Fibroblast of lung (primary cell): Measurements from ENCODE around the gene TMPRSS3. TPM values are rescaled to one million over a fixed set of nuclear protein-coding genes. Genes with fewer than 3 reads are reported as not detected.

ENCODE experiments used
- DNase-seq, 2 donors: peaks; one replicate each; pipeline versions ENCODE4 v3.0.0 to v3.0.0-alpha.2; 2010; ENCODE audit warnings: low read depth in 2 of 2
- H2AFZ ChIP-seq: 2 replicates; pipeline ENCODE4 v1.5.1; 2012; ENCODE audit warnings: low read length, control low read depth, inconsistent platforms
- H3K27ac ChIP-seq: 2 replicates; pipeline ENCODE4 v1.5.1; 2011; ENCODE audit warnings: low read length, control low read depth; ENCODE audit not compliant: insufficient read depth
- H3K27me3 ChIP-seq: 2 replicates; pipeline ENCODE4 v1.5.1; 2011; ENCODE audit warnings: mild to moderate bottlenecking, low read length; ENCODE audit not compliant: control insufficient read depth, insufficient read depth
- H3K36me3 ChIP-seq: 2 replicates; pipeline ENCODE4 v1.5.1; 2011; ENCODE audit warnings: low read length; ENCODE audit not compliant: control insufficient read depth, insufficient read depth
- H3K4me1 ChIP-seq: 2 replicates; pipeline ENCODE4 v1.5.1; 2011; ENCODE audit warnings: low read length; ENCODE audit not compliant: control insufficient read depth, insufficient read depth; ENCODE audit errors: extremely low read depth
- H3K4me2 ChIP-seq: 2 replicates; pipeline ENCODE4 v1.5.1; 2011; ENCODE audit warnings: low read length, control low read depth; ENCODE audit not compliant: insufficient read depth; ENCODE audit errors: extremely low read depth
- H3K4me3 ChIP-seq, 4 experiments: fragments of 200-600 bp in 1 of 4; sonication (generic) in 1 of 4; replicated peaks in 1 of 4; 2 replicates each; pipeline ENCODE4 v1.5.1; 2011 to 2016; ENCODE audit warnings: low read length in 4 of 4, low read depth in 3 of 4, mild to moderate bottlenecking in 3 of 4, control low read depth in 2 of 4, inconsistent platforms in 1 of 4, mixed read lengths in 1 of 4; ENCODE audit not compliant: insufficient read depth in 1 of 4; ENCODE audit errors: control extremely low read depth in 1 of 4
- H3K79me2 ChIP-seq: 2 replicates; pipeline ENCODE4 v1.5.1; 2012; ENCODE audit warnings: mild to moderate bottlenecking, low read length, inconsistent platforms; ENCODE audit not compliant: control insufficient read depth, insufficient read depth
- H3K9ac ChIP-seq: 2 replicates; pipeline ENCODE4 v1.5.1; 2011; ENCODE audit warnings: mild to moderate bottlenecking, low read length, control low read depth; ENCODE audit not compliant: insufficient read depth
- H3K9me3 ChIP-seq: 2 replicates; pipeline ENCODE4 v1.5.1; 2012; ENCODE audit warnings: low read depth, low read length; ENCODE audit not compliant: control insufficient read depth, insufficient read depth
- H4K20me1 ChIP-seq: 2 replicates; pipeline ENCODE4 v1.5.1; 2011; ENCODE audit warnings: low read length; ENCODE audit not compliant: control insufficient read depth, insufficient read depth; ENCODE audit errors: extremely low read depth
- CTCF ChIP-seq, 2 donors: IDR thresholded peaks in 1 of 2; conservative IDR thresholded peaks in 1 of 2; 1 replicate in 1 of 2; 2 replicates in 1 of 2; pipeline ENCODE4 v1.5.1; 2011 to 2012; ENCODE audit warnings: low read length in 2 of 2, control low read depth in 1 of 2, inconsistent platforms in 1 of 2, low read depth in 1 of 2, mild to moderate bottlenecking in 1 of 2
- EZH2 ChIP-seq: IDR thresholded peaks from 2 replicates; pipeline ENCODE4 v1.5.1; 2012; ENCODE audit warnings: low read length, control low read depth, mild to moderate bottlenecking; ENCODE audit errors: missing control alignments
- polyA plus RNA-seq, 2 donors: library from polyadenylated mRNA; depleted of rRNA in 1 of 2; stranded (reverse) in 1 of 2; unstranded in 1 of 2; fragments of >200 nt; gene quantifications; 2 replicates each; pipeline ENCODE4 v1.2.1, GENCODE V29; 2011 to 2012; ENCODE audit warnings: missing spikeins in 1 of 2
- total RNA-seq: library from RNA; depleted of rRNA; stranded (reverse); fragments of >200 nt; gene quantifications from 2 replicates; pipeline ENCODE4 v1.2.1, GENCODE V29; 2014

TMPRSS3 gene
- total and polyA plus RNA-seq, 2 donors (not counting 1 experiment from before 2014, with no cell fraction given): not detected

GRCh38 chr21:42424914-42425541 is 29.2 kb upstream of the TMPRSS3 start:
- Histone ChIP-seq H2AFZ (no peak overlapping the region), H3K9ac (no peak overlapping the region), H3K36me3 (no peaks in the 10 kb centered on the region), H3K4me3 (no peak overlapping the region), H3K9me3 (no peaks in the 10 kb centered on the region), H3K4me2 (no peak overlapping the region), H3K27me3 (peaks cover 3% of the 10 kb centered on the region), H3K27ac (no peak overlapping the region), H4K20me1 (no peaks in the 10 kb centered on the region), H3K4me1 (no peaks in the 10 kb centered on the region), H3K79me2 (no peaks in the 10 kb centered on the region)
- no peak for DNase-seq
- TF ChIP-seq EZH2 (no peak), CTCF (conservative IDR thresholded peaks at IDR 0.05 in 1 of 2, IDR thresholded peaks at IDR 0.05 in 1 of 2; ENCODE audit: low read depth in 1 of 2, low read length in 2 of 2) (no peak)

- Histone ChIP-seq H3K36me3 (no peaks in the 10 kb centered on the region), H3K4me2 (no peak overlapping the region), H3K4me3 (no peak overlapping the region), H3K4me1 (no peaks in the 10 kb centered on the region), H2AFZ (no peak overlapping the region), H3K79me2 (no peaks in the 10 kb centered on the region), H4K20me1 (no peaks in the 10 kb centered on the region), H3K9me3 (no peaks in the 10 kb centered on the region), H3K27ac (no peak overlapping the region), H3K9ac (no peak overlapping the region), H3K27me3 (peaks cover 3% of the 10 kb centered on the region)
- no peak for DNase-seq
- no peak for TF ChIP-seq CTCF (conservative IDR thresholded peaks at IDR 0.05 in 1 of 2, IDR thresholded peaks at IDR 0.05 in 1 of 2; ENCODE audit: low read depth in 1 of 2, low read length in 2 of 2)
- TF ChIP-seq EZH2: no peak
These were observed 27.8 kb upstream of the TMPRSS3 start for GRCh38 chr21:42423685-42424084.

- Histone ChIP-seq H3K27ac (no peak overlapping the region), H3K9me3 (no peaks in the 10 kb centered on the region), H4K20me1 (no peaks in the 10 kb centered on the region), H3K79me2 (no peaks in the 10 kb centered on the region), H3K4me3 (no peak overlapping the region), H3K36me3 (no peaks in the 10 kb centered on the region), H3K4me1 (no peaks in the 10 kb centered on the region), H2AFZ (no peak overlapping the region), H3K27me3 (peaks cover 3% of the 10 kb centered on the region), H3K4me2 (no peak overlapping the region), H3K9ac (no peak overlapping the region)
- no peak for TF ChIP-seq CTCF (conservative IDR thresholded peaks at IDR 0.05 in 1 of 2, IDR thresholded peaks at IDR 0.05 in 1 of 2; ENCODE audit: low read depth in 1 of 2, low read length in 2 of 2)
- no peak for TF ChIP-seq EZH2
- DNase-seq: no peak
These were observed 27.4 kb upstream of the TMPRSS3 start for GRCh38 chr21:42423197-42423675.
